Stimulated activated CD4-positive, alpha-beta T cell treated with anti-CD3 and anti-CD28 coated beads, Interleukin-4, amount 100 ng/mL, for 48 hours (primary cell): ENCODE data around the gene ITIH3.

ENCODE experiments used
- DNase-seq, 2 donors: peaks; one replicate each; pipeline ENCODE4 v3.0.0-alpha.2; 2020; ENCODE audit warnings: low read depth in 2 of 2

The ITIH3 gene

DNA sequence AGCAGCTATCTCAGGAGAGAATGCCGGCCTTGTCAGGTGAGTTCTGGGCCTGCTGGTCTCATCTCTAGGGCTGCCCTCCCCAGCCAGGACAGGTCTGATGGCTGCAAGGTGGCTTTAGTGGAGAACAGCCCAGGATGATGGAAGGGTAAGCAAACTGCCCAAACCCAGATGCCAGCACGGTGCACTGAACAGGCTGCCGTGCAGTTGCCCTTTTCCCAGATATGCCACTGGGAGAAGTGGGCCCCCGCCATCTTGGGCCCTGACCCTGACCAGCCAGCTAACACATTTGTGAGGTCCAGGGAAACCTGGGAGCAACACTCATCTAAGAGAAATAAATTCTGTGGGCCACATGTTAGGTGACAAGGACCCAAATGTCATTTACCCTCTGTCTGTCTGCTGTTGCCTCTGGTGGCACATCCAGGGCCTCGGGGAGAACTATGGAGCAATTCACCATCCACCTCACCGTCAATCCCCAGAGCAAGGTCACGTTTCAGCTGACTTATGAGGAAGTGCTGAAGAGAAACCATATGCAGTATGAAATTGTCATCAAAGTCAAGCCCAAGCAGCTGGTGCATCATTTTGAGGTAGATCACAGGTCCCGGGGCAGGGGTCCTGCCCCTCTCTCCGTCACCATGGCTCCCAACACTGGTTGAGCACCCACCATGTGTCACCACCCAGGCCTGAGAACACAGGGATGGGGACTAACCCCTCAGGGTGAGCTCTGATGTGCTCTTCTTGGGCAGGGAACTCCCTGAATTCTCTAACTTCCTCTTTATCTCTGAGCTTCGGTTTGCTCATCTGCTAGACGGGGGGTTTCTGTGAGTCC lies 15.4 kb upstream of the ITIH3 start:
- DNase-seq: no peak

DNA sequence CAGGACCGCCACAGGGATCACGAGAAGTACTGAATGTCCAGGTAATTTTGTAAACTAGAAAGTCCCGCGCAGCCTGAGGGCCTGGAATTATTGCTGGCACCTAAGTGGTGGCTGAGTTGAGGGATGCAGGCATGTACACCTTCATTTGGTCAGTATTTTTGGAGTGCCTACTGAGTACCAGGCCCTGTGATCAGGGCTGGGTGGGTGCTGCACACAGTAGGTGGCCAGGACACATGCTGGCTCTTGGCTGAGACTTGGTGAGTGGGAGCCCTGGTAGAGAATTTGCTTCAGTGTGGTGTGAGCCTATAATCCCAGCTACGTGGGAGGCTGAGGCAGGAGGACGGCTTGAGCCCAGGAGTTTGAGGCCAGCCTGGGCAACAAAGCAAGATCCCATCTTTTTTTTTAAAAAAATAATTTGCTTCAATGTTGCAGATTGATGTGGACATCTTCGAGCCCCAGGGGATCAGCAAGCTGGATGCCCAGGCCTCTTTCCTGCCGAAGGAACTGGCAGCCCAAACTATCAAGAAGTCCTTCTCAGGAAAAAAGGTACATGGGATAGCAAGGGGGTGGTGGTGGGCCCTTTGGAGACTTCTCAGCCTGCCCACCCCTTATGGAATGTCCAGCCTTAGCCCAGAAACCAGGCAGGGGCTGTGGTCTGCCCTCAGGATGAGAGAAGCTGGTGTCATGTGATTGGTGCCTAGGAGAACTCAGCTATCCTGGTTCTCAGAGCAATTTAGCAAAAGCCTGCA lies 14.6 kb upstream of the ITIH3 start:
- no peak for DNase-seq

DNA sequence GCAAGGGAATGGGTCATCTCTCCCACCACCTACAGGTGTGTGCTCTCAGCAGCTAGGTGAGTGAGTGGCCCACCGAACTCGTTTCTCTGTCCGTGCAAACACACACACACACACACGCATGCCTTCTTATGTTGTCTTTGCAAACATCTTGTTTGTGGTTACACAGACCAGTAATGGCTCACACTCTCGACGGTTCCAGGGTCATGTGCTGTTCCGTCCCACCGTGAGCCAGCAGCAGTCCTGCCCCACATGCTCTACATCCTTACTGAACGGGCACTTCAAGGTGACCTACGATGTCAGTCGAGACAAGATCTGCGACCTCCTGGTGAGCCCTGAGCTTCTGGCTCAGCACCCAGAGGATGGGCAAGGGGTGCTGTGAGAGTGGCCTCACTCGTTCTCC lies 12.9 kb upstream of the ITIH3 start:
- no peak for DNase-seq

DNA sequence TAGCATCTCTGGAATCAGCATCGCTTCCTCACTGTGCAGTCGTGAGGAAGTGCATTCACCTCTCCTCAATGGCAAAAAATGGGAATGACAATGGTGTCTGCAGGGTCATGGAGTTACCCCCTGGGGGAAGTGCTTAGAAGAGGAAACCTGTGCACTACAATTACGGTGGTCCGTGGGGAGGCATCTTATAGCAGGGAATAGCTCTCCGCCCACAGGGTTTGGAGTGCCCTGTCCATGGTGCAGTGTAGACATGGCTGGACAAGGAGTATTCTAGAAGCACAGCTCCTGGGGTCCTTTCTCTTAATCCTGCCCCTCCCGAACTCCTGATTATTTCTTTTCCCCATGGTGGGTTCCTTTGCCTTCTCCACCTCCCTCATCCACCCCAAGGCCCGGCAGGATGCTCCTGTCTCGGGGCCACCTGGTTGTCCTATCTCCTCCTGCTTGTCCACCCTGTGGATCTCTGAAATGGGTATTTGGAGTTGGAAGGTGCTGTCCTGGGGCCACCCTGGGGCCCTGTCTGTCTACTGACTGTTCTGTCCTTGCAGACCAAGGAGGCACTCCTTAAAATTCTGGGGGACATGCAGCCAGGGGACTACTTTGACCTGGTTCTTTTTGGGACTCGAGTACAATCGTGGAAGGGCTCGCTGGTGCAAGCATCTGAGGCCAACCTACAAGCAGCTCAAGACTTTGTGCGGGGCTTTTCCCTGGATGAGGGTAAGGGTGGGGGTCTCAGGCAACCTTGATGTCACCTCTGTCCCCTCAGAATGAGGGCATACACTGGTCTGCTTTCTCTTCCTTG lies 12.0 kb upstream of the ITIH3 start:
- DNase-seq: no peak

DNA sequence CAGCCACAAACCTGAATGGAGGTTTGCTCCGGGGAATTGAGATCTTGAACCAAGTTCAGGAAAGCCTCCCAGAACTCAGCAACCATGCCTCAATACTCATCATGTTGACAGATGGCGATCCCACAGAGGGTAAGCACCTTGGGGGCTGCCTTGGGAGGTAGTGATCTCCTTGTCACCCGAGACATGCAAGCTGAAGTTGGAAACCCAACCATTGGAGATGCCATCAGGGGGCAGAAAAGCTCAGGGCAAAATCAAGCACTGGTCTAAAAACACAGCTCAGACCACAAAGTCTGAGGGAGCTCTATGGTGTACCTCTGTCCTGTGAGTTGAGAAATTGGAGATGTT lies 11.4 kb upstream of the ITIH3 start:
- DNase-seq: no peak

DNA sequence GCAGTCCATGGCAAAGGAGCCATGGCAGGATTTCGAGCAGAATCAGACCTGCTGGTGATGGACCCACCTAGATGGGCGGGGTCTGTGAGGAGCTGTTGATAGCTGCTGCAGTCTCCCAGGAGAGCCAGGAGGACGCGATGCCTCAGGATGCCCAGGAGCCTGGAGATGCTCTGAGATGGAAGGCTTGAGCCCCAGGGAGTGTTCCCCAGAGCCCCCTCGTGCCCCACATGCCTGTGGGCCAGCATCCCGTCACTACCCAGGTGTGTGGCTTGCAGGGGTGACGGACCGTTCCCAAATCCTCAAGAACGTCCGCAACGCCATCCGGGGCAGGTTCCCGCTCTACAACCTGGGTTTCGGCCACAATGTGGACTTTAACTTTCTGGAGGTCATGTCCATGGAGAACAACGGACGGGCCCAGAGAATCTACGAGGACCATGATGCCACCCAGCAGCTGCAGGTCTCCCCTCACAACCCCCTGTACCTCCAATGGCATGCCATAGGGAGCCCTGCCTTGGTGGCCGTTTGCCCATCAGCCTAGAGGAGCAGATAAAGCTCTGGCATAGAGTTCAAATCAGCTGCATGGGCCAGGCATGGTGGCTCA lies 10.5 kb upstream of the ITIH3 start:
- DNase-seq: no peak

DNA sequence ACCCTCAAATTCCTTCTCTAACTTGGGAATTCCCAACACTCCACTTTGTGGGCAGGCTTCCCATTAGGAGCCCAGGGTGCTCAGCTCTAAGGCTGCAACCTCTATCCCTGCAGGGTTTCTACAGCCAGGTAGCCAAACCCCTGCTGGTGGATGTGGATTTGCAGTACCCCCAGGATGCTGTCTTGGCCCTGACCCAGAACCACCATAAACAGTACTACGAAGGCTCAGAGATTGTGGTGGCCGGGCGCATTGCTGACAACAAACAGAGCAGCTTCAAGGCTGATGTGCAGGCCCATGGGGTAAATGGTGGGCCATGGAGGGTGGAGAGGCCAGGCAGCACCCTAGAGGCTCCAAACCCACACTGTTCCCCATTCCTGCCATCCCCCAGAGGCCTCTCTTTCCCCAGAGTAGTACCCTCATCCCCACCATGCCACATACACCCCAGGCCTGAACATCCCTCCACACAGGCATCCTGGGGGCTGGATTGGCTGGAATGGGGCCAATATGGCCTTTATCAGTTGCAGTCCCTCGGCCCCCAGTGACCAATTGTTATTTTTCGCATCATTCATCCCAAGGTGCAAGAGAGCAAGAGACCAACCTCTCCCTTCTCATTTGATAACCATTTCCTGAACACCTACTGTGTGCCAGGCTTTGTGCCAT lies 9.5 kb upstream of the ITIH3 start:
- no peak for DNase-seq

DNA sequence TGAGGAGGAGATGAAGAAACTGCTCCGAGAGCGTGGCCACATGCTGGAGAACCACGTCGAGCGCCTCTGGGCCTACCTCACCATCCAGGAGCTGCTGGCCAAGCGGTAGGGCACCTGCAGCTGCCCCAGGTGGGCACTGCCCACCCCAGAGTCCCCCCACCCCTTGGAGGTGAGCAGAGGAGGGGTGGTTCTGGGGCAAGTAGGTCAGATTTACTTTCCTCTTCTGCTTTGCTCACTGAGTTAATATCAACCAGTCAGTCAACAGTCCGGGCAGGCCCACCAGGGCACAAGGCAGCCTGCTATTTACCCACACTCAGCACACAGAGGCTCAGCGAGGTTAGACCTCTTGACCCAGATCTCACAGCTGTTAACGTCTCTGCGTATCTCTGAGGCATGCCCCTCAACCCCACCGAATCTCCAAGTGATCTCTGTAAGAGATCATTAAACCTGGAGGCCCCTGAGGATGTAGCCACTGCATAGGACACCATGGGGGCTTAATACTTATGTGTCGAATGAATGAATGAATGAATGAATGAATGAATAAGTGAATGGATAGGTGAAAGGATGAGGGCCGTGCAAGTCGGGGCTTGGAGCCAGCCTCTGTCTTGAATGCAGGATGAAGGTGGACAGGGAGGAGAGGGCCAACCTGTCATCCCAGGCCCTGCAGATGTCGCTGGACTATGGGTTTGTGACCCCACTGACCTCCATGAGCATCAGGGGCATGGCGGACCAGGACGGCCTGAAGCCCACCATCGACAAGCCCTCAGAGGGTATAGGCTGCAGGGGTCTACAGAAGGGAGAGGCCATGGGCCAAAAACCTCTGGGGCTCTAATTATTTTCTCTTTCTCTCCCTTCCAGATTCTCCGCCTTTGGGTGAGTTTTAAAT lies 8.0 kb upstream of the ITIH3 start:
- DNase-seq: no peak

DNA sequence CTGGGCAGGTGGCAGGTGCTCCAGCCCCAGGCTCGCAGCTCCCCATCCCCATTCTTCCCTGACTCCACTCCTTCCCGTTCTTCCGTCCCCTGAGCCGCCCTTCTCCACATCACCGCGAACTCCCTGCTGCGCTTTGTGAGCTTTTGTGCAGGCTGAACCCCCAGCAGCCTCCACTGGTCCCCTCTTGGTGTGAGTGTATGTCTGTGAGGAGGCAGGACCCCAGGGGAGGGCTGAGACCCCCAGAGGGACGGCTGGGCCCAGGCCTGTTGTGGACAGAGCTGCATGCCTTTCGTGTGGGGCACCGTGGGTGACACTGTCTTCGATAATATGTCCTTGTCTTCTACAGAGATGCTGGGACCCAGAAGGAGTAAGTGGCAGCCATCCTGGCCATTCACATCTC lies 7.3 kb upstream of the ITIH3 start:
- no peak for DNase-seq

DNA sequence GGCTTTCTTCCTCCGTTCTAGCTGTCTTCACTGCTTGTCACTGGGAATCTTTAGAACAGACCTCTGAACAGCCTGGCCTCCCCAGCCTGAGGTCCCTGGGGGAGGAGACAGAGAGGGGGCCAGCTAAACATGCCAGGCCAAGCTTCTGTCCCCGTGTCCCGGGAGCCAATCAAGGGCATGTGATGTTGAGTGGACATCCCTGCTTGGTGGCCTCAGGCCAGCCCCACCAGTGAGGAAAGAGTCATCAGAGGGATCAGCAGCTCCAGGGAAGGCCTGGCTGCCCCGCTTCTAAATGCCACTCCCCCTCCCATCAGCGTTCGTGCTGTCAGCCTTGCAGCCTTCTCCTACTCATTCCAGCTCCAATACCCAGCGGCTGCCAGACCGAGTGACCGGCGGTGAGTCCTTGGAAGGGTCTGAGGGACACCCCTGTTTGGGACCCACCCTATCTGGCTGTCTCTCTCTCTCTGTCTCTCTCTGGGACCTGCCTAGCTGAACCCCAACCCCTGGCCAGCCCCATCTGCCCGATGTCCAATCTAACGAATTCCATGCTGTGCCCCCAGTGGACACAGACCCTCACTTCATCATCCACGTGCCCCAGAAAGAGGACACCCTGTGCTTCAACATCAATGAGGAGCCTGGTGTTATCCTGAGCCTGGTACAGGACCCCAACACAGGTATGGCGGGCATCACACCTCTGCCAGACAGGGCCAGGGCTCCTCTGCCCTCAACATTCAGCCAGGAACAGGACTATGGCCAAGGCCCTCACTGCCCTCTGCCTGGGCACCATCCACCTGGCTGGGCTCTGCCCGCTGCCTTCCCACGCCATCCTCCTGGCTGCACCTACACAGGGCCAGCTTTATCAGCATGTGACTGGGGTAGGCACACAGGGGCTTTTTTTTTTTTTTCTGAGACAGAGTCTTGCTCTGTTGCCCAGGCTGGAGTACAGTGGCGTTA lies 6.6 kb upstream of the ITIH3 start:
- no peak for DNase-seq

DNA sequence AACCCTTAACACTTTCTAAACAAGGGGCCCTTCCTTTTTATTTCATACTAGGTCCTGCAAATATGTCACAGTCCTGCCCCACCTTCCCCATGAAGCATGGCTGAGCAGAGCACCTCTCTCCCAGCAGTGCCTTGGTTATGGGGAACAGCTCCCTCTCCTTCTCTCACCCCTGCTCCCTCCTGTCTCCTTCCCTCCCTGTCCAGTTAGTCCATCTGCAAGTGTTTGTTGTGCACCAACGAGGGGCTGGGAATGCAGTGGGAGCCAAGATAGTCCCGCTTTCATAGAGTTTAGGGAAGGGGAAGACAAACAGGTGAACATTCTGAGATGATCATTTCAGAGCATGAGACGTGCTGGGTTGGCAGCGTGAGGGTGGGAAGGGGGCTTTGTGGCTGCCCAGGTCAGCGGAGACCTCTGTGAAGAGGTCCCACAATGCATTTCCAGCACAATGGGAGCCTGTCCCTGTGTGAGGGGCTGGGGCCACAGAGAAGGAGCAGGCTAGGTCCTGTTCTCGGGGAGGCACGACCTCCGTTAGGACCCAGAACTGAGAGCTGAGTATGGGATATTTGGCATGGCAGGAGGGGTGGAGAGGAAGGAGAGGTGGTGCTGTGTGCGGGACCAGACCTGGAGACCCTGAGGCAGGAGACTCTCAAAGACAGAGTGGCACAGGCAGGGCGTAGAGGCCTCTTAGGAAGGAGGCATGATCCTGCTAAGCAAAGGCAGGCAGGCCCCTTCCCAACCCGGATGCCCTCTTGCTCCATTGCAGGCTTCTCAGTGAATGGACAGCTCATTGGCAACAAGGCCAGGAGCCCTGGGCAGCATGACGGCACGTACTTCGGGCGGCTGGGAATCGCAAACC lies 5.5 kb upstream of the ITIH3 start:
- DNase-seq: no peak

DNA sequence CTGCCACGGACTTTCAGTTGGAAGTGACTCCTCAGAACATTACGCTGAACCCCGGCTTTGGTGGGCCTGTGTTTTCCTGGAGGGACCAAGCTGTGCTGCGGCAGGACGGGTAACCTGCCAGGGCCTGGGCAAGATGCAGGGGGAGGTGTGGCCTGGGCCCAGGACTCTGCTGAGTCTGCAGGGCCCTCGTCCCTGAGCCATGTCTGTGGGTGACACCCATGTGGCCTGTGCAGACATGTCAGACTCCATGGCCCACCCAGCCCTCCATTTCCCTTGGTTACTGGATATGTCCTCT lies 4.9 kb upstream of the ITIH3 start:
- DNase-seq: no peak

DNA sequence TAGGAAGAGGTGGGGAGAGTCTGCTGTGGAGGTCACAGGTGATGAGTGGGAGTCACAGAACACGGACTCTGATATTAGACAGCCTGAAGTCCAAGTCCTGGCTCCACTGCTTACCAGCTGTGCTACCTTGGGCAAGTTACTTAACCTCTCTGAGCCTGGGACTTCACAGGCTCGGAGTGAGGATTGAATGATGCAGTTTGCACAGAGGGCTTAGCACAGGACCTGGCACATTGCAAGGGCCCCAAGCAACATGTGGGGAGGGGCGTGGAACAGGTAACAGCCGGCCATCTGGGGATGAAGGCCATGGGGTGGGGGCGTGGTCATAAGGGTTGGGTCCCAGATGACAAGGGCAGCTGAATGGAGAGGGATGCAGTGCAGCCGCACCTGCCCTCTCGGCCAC lies 4.3 kb upstream of the ITIH3 start:
- no peak for DNase-seq

DNA sequence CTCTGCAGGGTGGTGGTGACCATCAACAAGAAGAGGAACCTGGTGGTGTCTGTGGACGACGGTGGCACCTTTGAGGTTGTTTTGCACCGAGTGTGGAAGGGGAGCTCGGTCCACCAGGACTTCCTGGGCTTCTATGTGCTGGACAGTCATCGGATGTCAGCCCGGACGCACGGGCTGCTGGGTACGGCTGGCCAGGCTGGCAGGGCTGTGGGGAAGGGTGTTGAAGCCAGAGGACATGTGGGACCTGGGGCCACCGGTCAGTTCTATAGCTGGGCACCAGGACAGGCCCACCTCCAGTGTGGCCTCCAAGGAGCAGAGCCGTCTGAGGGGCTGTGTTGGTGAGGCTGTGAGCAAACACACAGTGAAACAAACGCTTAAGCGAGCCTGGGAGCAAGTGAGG lies 3.9 kb upstream of the ITIH3 start:
- no peak for DNase-seq

DNA sequence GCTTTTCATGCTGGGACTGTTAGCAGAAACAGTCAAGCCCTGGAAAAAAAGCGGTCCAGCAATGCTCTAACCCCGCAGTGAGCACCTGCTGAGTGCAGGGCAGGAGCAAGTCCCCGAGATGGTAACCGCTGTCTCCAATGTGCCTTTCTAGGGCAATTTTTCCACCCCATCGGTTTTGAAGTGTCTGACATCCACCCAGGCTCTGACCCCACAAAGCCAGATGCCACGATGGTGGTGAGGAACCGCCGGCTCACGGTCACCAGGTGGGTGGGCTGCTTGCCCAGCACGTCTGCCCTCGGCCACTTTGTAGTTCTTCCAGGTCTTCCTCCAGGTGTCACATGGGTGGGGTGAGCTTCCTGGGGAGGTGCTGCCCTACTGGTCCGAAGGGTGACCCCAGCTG lies 3.2 kb upstream of the ITIH3 start:
- DNase-seq: no peak

DNA sequence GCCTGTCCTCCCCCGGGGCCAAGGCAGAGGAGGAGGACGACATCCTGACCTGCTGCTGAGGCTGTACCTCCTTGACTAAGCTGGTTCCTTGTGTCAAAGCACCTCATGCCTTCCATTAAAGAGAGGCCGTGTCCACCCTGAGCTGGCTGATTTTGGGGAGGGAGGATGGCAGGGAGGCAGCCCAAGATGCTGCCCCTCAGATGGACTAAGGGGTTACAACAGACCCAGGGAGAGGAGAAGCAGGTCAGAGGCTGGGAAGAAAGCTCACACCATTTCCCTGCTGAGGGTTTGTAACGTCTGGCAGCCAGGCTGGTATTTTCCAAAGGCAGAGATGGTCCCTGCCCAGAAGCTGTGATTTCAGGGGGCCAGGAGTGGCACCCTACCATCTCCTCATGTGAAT lies 2.7 kb upstream of the ITIH3 start:
- DNase-seq: no peak

DNA sequence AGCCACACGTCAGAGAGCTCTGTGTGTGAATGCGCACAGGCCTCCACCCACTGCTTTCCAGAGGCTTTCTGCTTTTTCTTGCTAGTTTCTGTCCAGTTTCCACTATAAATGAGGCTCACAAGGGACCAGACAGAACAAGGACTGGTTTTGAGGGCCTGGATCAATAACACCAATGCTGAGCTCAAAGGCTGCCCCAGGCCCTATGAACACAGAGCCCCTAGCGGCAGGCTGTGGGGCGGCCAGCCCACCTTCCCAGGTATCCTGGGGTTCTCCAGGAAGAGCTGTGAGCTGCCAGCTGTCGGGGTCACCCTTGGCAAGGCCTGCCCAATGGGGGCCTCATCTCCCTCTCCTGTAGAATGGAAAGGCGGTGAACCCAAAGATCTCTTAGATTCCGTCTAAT lies 2.2 kb upstream of the ITIH3 start:
- no peak for DNase-seq

DNA sequence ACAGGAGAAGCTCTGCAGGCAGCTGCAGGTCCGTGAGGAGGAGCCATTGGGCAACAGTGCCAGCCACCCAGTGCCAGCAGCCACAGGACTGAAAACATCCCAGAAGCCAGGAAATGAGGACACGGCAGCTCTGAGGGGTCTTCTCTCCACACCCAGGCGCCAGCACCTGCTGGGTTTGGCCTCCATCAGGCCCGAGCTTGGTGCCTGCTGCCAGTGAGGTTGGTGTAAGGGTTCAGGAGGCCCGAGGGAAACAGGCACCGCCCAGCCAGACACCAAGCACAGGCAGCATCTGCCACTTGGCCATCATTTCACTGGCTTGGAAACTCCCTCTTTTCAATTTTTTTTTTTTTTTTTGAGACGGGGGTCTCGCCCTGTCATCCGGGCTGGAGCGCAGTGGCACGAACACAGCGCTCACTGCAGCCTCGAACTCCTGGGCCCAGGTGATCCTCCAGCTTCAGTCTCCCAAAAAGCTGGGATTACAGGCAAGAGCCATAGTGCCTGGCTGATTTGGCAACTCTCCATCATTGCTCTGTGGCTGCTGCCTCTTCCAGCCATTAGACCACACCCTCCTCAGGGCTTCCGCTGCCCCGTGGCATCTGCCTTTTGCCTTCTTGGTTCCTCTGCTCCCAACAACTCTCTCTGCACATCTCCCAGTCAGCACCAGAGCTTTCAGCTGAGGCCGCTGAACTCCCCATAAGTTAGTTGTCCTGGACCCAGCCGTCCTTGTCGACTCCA lies 1.5 kb upstream of the ITIH3 start:
- DNase-seq: no peak
